Middle frontal gyrus (tissue), 1 donor: Measurements from ENCODE around the gene MAP2K7.
"Not testable (repeated sequence)": the region's sequence is repeated elsewhere in the genome, so short reads cannot be mapped to it uniquely, and the experiment has no call there.

Source experiments
- DNase-seq: peaks from one replicate; pipeline ENCODE4 v3.0.0-alpha.2; 2015; ENCODE audit warnings: low spot score; ENCODE audit errors: extremely low spot score

Gene MAP2K7

GRCh38 chr19:7907122-7907521, 3.4 kb downstream of the MAP2K7 start:
- DNase-seq = no peak

- DNase-seq = no peak
Measured at GRCh38 chr19:7907544-7907943, 3.9 kb downstream of the MAP2K7 start.

- no peak for DNase-seq
Measured at GRCh38 chr19:7908078-7908699, 4.5 kb downstream of the MAP2K7 start.

GRCh38 chr19:7908742-7909461, 5.2 kb downstream of the MAP2K7 start:
- DNase-seq = no peak

- no peak for DNase-seq
Measured at GRCh38 chr19:7909471-7910067, 5.9 kb downstream of the MAP2K7 start.

- no peak for DNase-seq
Measured at GRCh38 chr19:7910321-7911161, 6.9 kb downstream of the MAP2K7 start.

- no peak for DNase-seq
Measured at GRCh38 chr19:7911508-7912143, 7.9 kb downstream of the MAP2K7 start.

GRCh38 chr19:7912144-7912696, 8.5 kb downstream of the MAP2K7 start:
- DNase-seq = no peak

- no peak for DNase-seq
Measured at GRCh38 chr19:7912697-7913564, 9.3 kb downstream of the MAP2K7 start.

GRCh38 chr19:7913652-7914051, 10.0 kb downstream of the MAP2K7 start:
- no peak for DNase-seq

- DNase-seq = no peak
Measured at GRCh38 chr19:7914099-7914498, 10.4 kb downstream of the MAP2K7 start.

GRCh38 chr19:7914598-7915045, 10.9 kb downstream of the MAP2K7 start, which contains the start of gene TGFBR3L:
Gene TGFBR3L (plus strand): TSS chr19:7914830.
- DNase-seq = no peak

GRCh38 chr19:7915250-7916102, 11.8 kb downstream of the MAP2K7 start:
- no peak for DNase-seq

GRCh38 chr19:7916103-7916954, 12.7 kb downstream of the MAP2K7 start:
- DNase-seq = no peak

- no peak for DNase-seq
Measured at GRCh38 chr19:7916955-7917266, 13.2 kb downstream of the MAP2K7 start.

- DNase-seq = no peak
Measured at GRCh38 chr19:7917267-7918061, 13.8 kb downstream of the MAP2K7 start.

GRCh38 chr19:7918062-7918614, 14.5 kb downstream of the MAP2K7 start:
- DNase-seq = not testable (repeated sequence)
